GM19463 (cell line): ENCODE results near the gene RASAL3.
A peak's percentile ranks its signal among the peaks of the same experiment; 100 is the strongest.

Experiments used
- ATAC-seq: cut with Tn5 transposase; IDR thresholded peaks from one replicate; pipeline ENCODE4 v1.9.1; 2021; ENCODE audit warnings: mild to moderate bottlenecking, moderate library complexity; ENCODE audit not compliant: unreplicated experiment

Gene RASAL3

DNA sequence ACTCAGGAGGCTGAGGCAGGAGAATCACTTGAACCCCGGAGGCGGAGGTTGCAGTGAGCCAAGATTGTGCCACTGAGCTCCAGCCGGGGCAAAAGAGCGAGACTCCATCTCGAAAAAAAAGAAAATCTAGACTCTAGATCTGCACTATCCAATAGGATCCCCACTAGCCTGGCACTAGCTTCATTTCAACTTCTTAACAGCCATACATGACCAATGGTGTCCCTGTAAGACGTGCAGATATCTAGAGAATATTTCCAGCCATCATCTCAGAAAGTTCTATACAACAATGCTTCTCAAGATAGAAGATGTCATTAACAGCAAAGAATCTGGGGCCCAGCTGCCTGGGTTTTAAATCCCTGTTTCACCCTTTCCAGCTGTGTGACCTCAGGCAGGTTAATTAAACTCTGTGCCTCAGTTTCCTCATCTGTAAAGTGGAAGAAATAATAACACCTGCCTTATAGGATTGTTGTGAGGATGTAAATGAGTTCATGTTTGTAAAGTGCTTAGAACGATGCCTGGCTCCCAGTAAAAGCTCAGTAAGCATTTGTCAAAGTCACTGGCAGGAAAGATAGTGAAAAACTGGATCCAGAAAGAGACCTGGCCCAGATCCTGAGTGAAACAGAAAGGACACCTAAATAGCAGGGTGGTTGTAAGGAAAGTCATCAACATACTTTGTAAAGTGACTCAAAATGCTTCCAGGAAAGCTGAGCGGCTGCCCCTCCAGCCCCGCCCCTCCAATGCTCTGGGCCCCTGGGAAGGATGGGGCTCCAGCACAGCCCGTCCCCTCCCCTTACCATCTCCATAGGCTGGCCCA, 28.1 kb downstream of the RASAL3 start:
- ATAC-seq, result no peak

DNA sequence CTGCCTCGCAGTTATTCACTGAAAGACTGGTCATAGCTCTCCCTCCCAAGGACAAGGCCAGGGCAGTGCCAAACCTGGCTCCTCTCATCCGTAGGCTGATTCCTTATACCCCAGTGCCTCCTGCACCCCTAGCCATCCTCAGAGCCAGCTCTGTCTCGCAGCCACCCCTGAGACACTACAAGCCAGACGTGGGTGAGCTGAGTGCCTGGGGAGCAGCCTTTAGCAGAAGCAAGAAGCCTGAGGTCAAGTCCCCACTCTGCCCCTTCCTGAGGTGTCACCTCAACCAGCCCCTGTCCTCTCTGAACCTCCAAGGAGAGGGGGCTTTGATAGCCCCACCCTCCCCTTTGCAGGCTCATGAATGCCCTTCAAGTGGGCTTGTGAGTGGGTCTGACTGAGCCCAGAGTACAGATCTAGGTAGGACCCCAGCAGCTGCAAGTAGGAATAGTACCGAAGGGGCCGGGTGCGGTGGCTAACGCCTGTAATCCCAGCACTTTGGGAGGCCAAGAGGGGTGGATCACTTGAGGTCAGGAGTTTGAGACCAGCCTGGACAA, 30.8 kb downstream of the RASAL3 start:
- no peak for ATAC-seq

DNA sequence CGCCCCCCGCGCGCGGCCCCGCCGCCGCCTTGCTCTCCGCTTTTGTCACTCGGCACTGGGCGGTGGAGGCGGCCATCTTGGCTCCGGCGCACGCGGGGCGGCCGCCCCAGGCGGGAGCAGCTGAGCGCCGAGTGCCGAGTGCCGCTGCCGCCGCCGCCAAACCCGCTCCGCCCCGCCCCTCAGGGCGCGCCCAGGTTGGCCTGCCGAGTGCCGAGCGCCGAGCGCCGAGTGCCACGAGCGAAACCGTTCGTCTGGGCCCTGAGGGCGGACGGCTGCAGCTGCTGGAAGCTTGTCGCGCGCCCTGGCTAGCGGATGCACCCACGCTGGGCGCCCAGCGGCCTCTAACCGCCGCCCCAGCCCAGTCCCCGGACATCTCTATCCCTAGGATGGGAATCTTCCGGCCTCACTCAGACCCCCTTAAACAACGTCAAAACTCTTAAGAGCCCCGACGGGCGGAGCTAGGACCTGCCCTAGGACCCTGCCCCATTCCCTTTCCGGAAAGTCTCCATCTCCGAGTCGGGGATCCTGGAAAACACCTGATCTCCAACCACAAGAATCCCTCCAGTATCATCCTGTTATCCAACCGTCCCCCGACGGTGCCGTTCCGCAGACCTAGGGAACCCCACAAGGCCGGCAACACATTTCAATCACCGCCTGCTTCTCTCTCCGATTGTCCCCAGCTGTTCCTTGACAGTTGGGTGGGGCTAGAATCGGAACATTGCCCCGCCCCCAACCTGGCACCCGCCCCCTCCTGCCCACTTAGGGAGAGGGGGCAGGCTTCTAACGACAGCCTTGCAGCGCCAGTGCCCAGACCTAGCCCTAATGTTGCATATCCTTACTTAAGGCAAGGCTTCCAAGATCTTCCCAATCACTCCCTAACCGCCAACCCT, 31.5 kb downstream of the RASAL3 start:
- ATAC-seq, result peak; percentile 78

DNA sequence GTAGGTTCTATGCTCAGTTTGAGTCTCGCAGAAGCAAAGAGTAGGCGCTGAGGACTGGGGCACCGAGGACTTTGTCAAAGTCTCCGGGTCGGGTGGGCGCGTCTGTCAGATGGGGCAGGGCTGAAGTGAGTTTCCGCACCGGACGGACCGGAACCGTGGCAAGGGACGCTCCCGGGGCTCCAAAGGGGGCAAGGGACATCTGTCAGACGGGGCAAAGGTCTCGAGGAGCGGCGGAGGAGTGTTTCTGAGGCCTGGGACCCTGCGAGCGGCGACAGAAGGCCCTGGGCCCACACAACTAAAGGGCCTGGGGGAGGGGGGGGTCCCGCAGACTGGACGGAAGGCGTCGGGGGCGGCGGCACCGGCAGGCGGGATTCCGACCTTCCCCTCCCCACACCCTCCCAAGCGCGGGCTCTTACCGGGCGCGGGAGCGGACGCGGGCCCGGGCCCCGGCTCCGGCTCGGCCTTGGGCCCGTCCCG, 32.3 kb downstream of the RASAL3 start:
- ATAC-seq, result no peak

DNA sequence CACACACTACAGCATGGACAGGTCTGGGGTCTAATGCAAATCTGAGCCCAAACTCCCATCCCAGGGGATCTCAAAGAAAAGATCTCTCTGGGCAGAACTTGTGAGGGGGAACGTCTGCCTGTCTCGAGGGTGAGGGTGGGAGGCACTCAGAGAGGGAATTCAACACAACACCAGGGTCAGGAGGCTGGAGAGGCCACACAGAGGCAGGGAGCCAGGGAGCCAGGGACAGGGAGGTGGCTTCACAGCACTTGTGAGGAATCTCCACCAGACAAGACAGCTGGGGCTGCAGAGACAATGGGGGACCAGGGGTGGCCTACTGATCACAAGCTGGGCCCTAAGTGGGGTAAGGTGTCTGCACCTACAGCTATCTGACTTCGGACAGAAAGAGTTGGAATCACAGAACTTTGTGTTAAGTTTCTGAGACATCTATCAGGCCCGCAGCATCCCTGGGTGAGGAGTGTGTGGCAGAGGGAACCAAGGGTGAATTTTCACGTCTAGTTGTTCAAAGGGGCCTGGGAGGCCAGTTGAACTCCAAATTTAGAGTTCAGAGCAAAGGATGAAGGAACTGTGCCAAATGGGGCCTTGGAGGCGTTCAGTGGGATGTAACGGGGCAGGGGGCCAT, 32.8 kb downstream of the RASAL3 start:
- ATAC-seq, result no peak

DNA sequence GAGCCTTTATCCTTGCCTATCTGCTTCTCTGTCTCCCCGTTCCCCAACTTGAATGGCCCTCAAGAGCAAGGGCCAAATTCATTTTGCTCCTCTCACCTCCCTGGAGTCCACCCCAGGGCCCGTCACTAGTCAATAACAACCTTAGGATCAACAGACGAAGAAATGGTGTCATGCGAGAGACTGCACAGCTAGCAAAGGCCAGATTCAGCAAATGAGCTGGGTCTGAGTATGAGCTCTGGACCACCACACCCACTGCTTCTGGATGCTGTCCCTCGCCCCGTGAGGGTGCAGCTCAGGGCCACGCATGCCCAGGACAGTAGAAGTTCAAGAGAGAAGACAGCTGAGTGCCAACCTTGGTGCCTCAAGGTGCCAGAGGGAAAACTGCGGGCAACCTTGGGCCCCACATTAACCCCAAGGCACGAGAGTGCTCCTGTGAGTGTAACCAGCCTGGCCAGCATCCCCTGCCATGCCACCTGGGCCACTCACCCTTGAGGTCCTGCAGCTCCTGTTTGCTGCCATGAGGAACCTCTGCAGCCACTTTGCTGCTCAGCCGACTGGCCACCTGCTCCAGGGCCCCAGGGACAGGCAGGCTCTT, 33.7 kb downstream of the RASAL3 start:
- ATAC-seq, result no peak

DNA sequence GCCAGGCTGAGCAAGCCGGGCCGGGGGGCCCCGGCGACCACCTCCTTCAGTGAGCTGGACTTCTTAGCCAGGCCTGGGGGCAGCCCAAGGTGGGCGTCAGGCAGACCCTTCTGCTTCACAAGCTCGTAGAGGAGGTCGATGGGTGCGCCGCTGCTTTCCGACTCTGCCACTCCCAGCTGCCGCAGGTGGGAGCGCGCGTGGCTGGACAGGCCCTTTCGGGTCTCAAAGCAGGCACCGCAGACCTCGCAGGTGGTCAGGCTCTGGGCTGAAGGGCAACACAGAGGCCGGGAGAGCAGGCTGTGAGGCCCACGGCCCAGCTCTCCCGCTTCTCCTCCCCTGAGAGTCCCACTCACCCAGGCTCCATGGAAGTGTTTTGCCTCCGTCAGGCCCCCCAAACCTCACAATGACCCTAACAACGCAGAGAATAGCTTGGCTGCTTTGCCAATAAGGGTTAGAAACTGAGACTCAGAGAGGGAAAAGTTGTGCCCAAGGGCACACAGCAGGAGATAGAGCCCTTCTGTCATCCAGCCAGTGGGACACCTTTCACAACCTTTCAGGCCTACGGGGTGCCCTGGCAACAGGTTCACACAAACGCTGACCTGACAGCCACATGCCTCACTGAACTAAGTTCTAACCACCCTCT, 34.4 kb downstream of the RASAL3 start:
- ATAC-seq, result no peak

DNA sequence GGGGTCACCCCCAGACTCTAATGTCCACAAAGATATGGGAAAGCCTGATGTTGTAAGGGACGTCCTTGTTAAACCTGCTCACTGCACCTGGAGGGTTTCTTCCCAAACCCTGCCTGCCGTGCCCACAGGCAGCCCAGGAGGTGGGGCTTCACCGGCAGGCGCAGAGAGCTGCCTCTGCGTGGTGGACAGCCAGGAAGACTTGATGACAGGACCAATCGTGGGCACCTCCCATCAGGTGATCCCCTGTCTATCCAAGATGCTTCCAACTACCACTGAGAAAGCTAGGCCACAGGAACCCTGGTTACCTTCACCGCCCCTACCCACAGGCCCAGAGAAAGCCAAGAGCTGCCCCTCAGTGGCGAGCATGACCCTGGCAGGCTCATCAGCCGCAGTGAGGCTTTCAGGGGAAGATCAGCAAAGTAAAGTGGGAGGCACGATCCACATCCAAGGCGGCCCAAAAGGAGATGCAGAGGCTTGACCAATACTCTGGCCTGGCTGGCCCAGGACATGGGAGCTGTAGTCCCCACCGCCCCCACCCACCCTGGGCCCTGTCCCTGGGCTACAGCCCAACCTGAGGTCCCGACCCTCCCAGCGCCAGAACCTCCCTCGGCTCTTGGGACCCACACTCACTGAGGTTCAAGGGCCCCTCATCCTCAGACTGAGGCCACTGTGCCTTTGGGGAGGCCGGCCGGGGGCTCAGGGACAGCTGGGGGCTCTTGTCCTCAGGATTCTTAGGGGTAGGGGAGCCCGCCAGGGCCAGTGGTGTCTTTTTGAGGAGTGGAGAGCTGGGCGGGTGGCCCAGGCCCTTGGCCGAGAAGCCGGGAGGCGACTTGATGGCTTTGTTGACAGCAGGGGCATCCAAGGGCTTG, 35.2 kb downstream of the RASAL3 start:
- no peak for ATAC-seq

DNA sequence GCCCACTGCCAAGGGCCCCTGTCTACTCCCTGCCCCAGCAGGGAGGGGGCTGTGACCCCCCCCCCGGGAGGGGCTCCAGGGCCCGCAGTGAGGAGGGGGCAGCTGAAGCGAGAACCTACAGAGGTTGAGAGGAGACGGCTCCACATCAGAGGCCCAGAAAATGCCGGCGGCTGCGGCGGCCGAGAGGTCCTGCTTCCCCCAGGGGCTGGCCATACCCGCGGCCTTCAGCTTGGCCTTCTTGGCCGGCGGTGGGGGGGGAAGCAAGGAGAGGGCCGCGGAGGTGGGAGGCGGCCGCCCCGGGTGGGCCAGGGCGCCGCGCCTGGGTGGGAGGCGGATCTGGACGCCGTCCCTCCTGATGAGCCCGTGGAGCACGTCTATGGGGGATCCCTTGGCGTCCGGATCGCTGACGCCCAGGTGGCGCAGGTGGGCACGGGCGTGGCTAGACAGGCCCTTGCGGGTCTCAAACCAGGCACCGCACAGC, 36.3 kb downstream of the RASAL3 start:
- no peak for ATAC-seq

DNA sequence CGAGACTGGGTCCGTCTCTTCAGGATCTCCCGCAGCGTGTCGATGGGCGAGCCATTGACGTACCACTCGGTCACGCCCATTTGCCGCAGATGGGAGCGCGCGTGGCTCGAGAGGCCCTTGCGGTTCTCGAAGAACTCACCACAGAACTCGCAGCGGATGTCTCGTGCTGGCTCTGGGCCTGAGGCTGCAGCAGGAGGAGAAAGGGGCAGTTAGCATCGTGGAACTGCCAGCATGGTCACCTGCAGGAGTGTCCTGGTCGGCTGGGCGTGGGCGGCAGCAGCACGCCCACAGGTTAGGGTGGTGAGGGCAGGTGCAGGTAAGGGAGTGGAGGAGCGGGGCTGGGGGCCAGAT, 37.0 kb downstream of the RASAL3 start:
- no peak for ATAC-seq

DNA sequence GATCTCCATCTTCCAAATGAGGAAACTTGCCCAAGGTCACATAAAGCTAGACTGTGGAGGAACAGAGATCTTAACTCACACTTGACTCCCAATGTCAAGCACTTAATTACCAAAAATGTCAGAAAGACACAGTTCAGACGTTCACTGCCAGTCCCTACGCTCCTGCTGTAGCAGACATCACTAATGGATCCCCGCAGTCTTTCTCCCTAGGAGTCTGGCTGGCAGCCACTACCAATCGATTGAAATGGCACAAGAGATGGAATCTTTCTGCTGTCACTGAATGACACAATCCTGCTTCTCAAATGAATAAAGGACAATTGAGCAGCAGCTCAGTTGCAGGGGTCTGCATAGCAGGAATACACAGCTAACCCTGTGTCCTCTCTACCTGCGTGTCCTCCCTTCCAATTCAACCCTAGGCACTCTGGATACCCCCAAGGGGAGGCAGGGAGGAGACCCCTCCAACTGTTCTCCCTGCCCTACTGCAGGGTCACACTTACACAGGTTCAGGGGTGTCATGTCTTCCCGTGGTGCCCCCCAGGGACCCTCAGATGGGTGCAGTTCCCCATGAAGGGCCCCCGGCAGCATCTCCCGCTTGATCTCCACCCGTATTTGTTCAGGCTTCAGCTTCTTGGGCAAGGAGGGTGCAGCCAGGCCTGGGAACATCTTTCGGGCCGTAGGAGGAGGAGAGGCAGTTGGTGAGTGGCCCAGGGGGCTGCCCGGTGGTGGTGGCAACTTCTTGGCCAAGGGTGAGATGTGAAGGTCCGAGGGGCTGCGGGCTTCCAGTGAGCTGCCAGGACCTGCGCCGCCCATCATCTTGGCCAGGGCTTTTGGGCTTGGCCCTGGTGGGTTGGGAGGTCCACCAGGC, 37.6 kb downstream of the RASAL3 start:
- ATAC-seq, result no peak

DNA sequence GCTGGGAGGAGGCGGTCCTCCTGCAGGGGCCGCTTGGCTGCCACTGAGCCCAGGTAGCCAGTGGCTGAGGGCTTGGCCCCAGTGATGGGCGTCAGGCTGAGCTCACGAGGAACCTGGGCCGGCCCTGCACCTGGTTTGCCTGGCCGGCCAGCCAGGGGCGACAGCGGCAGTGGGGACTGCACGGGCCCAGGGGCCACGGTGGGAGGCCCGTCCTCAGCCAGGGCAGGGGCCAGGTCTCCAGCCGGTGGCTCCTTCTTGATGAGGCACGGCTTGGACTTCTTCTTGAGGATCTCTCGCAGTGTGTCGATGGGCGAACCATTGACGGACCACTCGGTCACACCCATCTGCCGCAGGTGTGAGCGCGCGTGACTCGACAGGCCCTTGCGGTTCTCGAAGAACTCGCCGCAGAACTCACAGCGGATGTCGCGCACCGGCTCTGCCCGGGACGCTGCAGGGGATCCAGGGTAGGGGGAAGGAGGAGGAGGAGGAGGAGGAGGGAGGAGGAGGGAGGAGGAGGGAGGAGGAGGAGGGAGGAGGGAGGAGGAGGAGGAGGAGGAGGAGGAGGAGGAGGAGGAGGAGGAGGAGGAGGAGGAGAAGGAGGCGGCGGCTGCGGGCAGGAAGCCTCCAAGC, 38.9 kb downstream of the RASAL3 start:
- no peak for ATAC-seq

DNA sequence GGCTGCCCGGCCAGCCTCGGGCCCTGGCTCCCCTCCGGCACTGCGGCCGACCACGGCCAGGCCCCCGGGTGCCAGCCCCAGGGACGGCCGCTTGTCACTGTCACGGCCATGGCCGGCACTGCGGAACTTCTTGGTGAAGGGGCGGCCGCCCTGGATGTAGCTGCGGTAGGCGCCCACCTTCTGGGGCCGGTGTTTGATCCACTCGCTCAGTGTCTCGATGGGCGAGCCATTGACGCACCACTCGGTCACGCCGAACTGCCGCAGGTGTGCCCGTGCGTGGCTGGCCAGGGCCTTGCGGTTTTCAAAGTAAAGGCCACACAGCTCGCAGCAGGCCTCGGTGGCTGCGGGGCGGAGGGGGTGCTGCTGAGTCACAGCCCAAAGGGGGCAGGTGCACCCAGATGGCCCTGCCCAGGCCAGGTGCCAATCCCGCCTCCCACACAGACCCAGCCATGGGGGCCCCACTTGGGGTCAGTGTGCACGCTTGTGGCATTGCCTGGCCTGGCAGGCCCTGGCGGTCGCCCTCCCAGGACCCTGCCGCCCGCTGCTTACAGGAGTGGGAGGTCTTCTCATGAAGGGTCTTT, 39.6 kb downstream of the RASAL3 start:
- no peak for ATAC-seq

DNA sequence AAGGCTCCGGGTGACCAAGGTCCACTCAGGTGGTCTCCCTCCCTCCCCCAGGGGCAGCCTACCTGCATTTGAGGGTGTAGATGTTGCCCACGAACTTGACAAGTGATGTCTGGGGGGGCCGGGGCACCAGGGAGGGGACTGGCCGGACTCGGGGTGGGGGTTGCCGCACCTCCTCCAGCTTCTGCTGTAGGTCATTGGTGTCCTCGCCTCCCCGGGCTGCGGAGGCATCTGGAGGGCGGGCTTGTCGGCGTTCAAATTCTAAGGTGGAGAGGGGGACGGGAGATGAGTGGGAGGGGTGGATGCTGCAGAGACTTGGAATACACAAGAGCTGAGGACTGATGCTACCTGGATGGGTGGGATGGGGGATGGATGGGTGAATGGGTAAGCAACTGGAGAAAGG, 40.2 kb downstream of the RASAL3 start:
- no peak for ATAC-seq

DNA sequence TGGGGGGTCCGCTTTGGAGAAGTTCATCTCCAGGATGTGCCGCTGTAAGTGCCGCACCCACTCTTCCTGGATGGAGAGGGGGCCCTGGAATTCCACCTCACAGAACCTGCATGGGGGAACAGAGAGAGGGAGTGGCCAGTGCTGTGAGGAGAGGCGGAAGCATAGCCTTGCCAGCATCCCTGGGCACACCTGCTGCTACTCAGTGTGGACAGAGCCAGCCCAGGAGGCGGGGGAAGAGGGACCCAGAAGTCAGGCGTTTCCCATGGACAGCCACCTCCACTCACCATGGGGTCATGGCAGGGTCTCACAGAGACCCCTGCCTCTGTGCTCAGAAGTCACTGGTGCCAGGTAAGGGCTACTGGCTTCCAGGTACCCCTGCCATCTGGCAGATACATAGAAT, 41.2 kb downstream of the RASAL3 start:
- no peak for ATAC-seq

DNA sequence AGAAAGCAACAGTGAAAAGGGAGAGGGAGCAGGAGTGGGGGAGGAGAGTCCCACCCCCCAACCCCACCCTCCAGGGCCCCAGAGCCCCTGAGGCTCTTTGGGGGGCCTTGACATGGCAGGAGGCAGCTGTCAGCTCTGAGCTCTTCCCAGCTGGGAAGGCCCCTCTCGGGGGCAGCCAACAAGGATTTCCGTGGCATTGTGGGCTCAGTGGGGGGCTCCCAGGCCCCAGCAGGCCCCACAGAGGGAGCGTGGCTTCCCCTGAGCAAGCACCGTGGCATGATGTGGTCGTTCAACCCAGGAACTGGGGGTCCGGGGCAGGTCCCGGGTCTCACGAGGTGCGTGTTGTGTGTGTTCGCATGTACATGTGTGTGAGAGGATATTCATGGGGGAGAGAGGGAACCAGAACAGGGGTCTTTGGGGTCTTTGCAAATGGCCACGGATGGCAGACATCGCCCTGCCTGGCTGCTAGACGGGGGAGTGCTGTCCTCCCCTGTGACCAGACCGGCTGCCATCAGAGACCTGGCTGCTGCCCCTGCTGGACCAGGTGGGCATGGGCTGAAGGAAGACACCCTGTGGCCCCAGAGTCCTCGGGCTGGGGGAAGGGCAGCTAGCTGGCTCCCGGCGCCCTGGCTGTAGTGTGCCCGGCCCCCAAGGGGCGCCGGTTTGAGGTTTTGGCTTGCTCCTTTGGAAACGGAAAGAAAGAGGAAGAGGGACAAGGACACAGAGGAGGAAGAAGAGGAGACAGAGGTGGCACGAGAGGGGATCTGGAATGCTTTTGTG, 41.9 kb downstream of the RASAL3 start:
- ATAC-seq, result no peak
